Middle frontal gyrus (tissue), 1 donor: ENCODE results near the gene EXOC6B.

Experiments
- DNase-seq: peaks from one replicate; pipeline ENCODE4 v3.0.0-alpha.2; 2015; ENCODE audit warnings: low spot score; ENCODE audit errors: extremely low spot score

The EXOC6B gene

DNA sequence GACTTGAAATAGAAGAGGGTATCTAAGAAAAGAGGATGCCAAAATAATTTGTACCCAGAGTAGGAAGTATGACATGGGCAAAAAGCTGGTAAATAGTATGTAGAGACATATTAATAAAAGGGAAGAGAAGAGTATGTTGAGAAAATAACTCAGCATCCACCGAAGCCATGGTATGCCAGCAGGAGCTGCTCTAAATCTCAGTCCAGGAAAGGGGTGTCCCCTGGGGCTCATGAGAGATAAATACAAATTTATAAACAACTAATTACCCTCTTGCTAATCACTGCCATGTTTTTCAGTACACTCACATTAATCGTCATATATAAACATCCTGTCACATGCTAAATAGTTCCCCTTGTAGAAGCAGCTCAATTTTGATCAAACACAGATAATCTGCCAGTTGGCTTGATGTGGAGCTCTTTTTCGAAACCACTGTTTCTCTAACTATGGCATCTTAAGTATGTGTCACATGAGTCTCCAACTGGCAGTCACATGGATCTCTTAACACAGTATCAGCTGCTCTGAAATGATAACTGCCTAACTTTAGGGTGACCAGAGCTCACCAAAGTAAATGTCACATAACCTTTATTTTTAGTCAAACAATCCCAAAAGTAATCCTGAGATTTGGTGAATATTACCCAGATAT lies 31.9 kb downstream of the EXOC6B start:
- no peak for DNase-seq

DNA sequence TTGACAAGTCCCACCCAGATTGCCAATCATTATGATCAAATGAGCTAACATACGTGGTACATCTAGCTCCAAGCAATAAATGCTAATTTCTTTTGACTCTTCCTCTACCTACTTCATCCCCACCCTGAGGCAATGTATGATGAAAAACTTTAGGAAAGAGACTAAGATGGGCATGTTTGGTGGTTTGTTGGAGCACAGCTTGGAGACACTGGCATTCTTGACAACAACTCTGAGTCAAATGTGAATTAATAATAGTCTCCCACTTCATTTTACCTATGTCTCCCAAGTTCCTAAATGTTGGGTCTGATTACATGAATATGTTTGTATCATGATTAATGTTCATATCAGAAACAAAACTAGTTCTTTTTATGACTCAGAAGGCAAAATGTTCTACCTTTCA lies 36.6 kb downstream of the EXOC6B start:
- DNase-seq = no peak

DNA sequence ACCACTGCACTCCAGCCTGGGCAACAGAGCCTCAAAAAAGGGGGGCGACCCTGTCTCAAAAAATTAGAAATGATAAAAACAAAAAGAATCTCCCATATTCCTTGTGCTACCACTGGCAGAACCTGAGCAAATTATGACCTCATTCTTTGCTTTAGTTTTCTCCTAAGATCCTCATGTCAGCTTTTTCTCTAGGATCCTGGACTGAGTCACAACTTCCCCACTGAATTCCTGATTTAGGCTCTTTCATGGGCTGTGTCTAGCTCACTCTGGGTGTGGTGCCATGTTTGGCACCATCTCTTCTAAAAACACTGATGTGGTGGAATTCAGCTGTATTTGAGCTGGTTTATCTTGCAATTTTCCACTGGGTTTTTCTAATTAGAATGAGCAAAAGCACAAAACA lies 37.1 kb downstream of the EXOC6B start:
- DNase-seq = no peak

DNA sequence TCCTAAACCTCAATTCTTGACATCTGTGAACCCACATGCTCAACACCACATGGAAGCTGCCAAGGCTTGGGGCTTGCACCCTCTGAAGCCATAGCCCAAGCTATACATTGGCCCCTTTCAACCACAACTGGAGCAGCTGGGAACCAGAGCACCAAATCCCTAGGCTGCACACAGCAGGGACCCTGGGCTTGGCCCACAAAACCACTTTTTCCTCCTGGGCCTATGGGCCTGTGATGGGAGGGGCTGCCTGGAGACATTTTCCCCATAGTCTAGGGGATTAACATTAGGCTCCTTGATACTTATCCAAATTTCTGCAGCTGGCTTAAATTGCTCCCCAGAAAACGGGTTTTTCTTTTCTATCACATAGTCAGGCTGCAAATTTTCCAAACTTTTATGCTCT lies 40.3 kb downstream of the EXOC6B start:
- no peak for DNase-seq

DNA sequence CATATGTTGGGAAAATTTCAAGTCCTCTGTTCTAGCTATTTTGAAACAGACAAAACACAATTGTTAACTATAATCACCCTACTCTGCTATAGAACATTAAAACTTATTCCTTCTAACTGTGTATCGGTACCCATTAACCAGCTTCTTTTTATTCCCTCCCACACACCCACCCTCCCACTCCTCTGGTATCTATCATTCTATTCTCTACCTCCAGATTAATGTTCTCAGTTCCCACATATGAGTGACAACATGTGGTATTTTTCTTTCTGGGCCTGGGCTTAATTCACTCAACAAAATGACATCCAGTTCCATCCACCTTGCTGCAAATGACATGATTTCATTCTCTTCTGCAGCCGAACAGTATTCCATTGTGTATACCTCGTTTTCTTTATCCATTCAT lies 43.3 kb downstream of the EXOC6B start:
- no peak for DNase-seq

- no peak for DNase-seq
These were observed 44.4 kb downstream of the EXOC6B start for GRCh38 chr2:72781480-72781879.

GRCh38 chr2:72780477-72780876 lies 45.4 kb downstream of the EXOC6B start:
- DNase-seq = no peak

- no peak for DNase-seq
These were observed 46.3 kb downstream of the EXOC6B start for GRCh38 chr2:72779495-72779894.

GRCh38 chr2:72778410-72778809 lies 47.4 kb downstream of the EXOC6B start:
- DNase-seq = no peak

DNA sequence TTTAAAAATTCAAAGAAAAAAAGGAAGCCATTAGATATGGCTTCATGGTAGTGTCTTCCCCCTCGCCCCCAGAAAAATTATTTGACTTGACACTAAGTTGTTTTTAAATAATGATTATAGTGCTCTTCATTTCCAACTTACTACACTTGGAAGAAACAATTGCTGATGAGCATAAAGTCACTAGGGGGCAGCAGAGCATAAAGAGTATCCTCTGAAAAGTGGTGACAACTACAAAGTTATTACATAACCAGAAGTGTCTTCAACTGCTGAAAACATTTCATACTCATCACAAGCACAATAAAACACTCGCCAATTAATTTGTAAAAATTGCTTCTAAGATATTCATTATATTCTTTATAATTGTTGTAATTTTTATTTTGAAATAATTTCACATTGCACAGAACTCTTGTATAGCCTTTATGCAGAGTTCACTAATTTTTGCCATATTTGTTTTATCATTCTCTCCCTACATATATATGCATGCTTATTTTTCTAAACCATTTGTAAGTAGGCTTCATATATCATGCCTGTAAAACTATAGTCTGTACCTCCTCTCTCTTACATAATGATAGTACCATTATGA lies 54.9 kb downstream of the EXOC6B start:
- DNase-seq = peak; percentile 78

DNA sequence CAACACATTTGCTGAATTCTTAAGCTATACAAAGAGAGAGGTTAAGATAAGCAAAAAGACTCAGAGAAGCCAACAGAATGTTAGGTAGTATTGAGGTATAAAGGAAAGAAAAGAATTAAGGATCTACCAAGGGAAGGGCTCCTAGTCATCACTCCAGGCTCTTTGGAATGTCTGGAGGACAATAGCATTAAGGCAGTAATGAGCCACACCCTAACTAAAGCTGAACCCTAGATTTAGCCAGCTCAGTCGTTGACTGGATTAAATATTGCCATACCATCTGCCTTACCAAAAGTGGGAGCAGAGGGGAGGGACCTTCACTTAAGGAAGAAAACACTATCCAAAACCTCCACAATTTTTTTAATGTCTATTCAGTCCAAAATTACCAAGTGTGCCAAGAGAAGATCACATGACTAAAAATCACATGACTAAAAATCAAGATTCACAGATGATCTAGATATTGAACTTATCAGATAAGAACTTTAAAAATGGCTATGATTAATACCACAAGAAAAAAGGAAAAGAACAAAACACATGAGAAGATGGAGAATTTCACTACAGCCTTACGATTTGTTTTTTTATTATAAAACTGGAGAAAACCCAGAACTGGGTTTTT lies 59.7 kb downstream of the EXOC6B start:
- DNase-seq = no peak

GRCh38 chr2:72762276-72762675 lies 63.6 kb downstream of the EXOC6B start:
- DNase-seq = no peak

DNA sequence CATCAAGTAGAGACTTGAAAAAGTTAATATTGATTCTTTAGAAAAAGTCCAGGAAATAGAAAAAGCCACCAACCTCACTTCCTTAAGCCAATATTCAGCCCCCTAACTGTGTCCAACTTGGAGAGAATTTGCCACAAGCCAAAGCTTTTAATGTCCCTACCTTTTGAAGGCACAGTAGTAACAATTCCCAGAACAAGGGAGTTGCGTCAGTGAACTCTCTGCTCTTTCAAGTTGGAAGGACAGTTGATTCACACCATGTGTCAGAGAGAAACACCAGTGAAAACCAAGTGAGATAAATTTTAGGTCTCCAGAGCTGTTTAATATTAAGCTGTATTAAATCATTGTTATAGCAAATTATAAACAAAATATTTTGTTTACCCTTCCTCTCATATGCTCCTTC lies 66.1 kb downstream of the EXOC6B start:
- no peak for DNase-seq

DNA sequence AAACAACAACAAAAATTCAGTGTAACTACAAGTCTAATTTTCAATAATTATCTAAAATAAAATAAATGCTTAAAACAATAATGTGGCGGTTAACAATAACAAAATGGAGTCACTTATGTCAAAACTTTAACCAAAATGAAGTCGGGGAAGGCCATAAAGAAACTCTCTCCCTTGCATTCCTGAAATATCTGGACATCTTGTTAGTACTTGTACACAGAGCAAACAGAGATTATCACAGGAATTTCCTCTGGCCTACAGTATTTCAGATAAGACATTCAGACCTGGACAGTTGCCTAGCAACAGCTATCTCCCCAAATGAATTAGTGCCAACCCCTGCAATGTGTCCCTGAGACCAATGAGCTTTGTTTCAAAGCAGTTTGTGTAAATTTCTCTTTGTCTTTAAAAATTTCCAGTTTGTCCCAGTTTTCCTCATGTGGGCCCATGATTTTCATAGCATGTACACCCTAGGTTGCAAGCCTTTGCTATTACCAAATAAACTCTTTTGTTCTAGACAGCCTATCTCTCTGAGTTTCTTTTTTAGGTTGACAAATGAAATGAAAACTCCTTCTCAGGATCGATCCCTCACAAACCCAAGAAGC lies 68.6 kb downstream of the EXOC6B start:
- no peak for DNase-seq

- no peak for DNase-seq
These were observed 70.0 kb downstream of the EXOC6B start for GRCh38 chr2:72755647-72756423.

DNA sequence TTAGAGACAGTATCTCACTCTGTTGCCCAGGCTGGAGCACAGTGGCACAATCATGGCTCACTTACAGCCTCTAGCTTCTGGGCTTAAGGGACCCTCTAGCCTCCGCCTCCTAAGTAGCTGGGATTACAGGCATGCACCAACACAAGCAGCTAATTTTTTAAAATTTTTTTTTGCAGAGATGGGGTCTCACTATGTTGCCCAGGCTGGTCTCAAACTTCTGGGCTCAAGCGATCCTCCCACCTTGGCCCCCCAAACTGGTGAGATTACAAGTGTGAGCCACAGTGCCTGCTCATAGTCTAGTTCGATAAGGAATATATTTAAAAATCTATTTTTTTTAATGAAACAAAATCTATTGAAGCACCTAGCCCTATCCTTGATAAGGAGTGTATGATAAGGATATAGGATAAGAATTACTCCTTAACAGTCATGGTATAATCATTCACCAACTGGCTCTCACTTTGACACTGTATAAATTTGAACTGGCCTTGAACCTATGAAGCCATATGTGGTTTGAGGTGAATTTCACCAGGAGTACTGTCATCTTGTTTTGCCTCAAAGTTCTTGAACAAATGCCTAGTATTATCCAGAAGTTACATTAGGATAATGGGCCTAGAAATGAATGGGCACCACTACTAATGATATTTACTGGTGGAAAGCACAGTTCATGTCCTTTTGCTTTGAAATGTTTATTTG lies 71.1 kb downstream of the EXOC6B start:
- DNase-seq = no peak

DNA sequence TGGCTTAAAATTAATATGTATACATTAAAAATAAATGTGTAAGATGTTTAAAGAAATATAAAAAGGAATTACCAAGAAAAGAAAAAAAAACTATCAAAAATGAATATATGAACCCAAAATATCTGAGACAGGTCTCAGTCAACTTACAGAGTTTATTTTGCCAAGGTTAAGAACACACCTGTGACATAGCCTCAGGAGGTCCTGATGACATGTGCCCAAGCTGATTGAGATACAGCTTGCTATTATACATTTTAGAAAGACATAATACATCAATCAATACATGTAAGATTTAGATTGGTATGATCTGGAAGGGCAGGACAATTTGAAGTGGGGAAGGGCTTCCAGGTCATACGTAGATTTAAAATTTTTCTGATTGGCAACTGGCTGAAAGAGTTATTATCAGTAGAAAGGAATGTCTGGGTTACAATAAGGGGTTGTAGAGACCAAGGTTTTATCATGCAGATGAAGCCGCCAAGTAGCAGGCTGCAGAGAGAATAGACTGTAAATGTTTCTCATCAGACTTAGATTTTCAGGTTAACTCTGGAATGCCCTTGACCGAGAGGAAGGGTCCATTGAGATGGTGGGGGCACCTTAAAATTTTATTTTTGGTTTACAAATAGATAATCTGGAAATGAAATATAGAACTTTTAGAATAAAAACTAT lies 74.7 kb downstream of the EXOC6B start:
- no peak for DNase-seq

- DNase-seq = no peak
These were observed 75.4 kb downstream of the EXOC6B start for GRCh38 chr2:72750466-72750865.

GRCh38 chr2:72747344-72747743 lies 78.5 kb downstream of the EXOC6B start:
- no peak for DNase-seq

GRCh38 chr2:72745679-72746368 lies 80.0 kb downstream of the EXOC6B start:
- peak; percentile 37 for DNase-seq
